Measurements from ENCODE around the gene RBMY1A1. TPM values are rescaled to one million over a fixed set of nuclear protein-coding genes. Genes with fewer than 3 reads are reported as not detected.
"Not testable (repeated sequence)": the region's sequence is repeated elsewhere in the genome, so short reads cannot be mapped to it uniquely, and the experiment has no call there.

RBMY1A1 gene
- total and polyA plus RNA-seq, 10 of the 15 experiments (the other 5 are each of a cell fraction or from before 2014, with no cell fraction given) = not detected

- no CpG with 5 or more reads among the region's 6 CpGs for WGBS (ENCODE audit: insufficient coverage, insufficient replicate concordance, low lambda C conversion rate, missing lambda C conversion rate)
- ChIA-PET SMC1A (ENCODE audit: uncharacterized antibody, unreplicated experiment) (no interaction called here), RAD21 (ENCODE audit: unreplicated experiment) (no interaction called here), POLR2A (no interaction called here), CTCF (no interaction called here)
- intact Hi-C loops (cut with micrococcal nuclease; ENCODE audit: unreplicated experiment) (no loop called here), in situ Hi-C loops (cut with MboI) (no loop called here)
- no peaks in the 10 kb centered on the region for H3K4me1 ChIP-seq (ENCODE audit: control insufficient read depth, insufficient read depth, low read length)
- DNase-seq (ENCODE audit: low read depth, low spot score) = no peak
- FAIRE-seq = no peak
- no peak overlapping the region for H3K27ac ChIP-seq (ENCODE audit: control insufficient read depth, insufficient read depth)
- BruUV-seq (replicated peaks) = no TSS peak
- ATAC-seq = no peak
- no peaks in the 10 kb centered on the region for H3K79me2 ChIP-seq (ENCODE audit: control insufficient read depth, insufficient read depth, low read length)
- H4K20me1 ChIP-seq (ENCODE audit: control insufficient read depth, insufficient read depth) = no peaks in the 10 kb centered on the region
- TF ChIP-seq GATAD2B (conservative IDR thresholded peaks at IDR 0.05; ENCODE audit: low read depth) (no peak), YBX1 (IDR thresholded peaks at IDR 0.05) (no peak), NRF1 (conservative IDR thresholded peaks at IDR 0.05; ENCODE audit: low read depth, low read length) (no peak), ZBTB4 (CRISPR knock-in tag; IDR thresholded peaks at IDR 0.05) (no peak), JUNB (IDR thresholded peaks at IDR 0.05) (no peak), CHD4 (IDR thresholded peaks at IDR 0.05) (no peak), SREBF1 (IDR thresholded peaks at IDR 0.05; ENCODE audit: low read length) (no peak), NR2F1 (conservative IDR thresholded peaks at IDR 0.05) (no peak)
- TF ChIP-seq, protein P1, sequence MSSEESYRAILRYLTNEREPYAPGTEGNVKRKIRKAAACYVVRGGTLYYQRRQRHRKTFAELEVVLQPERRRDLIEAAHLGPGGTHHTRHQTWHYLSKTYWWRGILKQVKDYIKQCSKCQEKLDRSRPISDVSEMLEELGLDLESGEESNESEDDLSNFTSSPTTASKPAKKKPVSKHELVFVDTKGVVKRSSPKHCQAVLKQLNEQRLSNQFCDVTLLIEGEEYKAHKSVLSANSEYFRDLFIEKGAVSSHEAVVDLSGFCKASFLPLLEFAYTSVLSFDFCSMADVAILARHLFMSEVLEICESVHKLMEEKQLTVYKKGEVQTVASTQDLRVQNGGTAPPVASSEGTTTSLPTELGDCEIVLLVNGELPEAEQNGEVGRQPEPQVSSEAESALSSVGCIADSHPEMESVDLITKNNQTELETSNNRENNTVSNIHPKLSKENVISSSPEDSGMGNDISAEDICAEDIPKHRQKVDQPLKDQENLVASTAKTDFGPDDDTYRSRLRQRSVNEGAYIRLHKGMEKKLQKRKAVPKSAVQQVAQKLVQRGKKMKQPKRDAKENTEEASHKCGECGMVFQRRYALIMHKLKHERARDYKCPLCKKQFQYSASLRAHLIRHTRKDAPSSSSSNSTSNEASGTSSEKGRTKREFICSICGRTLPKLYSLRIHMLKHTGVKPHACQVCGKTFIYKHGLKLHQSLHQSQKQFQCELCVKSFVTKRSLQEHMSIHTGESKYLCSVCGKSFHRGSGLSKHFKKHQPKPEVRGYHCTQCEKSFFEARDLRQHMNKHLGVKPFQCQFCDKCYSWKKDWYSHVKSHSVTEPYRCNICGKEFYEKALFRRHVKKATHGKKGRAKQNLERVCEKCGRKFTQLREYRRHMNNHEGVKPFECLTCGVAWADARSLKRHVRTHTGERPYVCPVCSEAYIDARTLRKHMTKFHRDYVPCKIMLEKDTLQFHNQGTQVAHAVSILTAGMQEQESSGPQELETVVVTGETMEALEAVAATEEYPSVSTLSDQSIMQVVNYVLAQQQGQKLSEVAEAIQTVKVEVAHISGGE (CRISPR knock-in tag; IDR thresholded peaks at IDR 0.05) = no peak
- TF ChIP-seq, protein P2, sequence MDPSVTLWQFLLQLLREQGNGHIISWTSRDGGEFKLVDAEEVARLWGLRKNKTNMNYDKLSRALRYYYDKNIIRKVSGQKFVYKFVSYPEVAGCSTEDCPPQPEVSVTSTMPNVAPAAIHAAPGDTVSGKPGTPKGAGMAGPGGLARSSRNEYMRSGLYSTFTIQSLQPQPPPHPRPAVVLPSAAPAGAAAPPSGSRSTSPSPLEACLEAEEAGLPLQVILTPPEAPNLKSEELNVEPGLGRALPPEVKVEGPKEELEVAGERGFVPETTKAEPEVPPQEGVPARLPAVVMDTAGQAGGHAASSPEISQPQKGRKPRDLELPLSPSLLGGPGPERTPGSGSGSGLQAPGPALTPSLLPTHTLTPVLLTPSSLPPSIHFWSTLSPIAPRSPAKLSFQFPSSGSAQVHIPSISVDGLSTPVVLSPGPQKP (IDR thresholded peaks at IDR 0.05; ENCODE audit: low read depth, low read length) = no peak
- no peaks in the 10 kb centered on the region for H3K27me3 ChIP-seq (replicated peaks in 1 of 2; ENCODE audit: control insufficient read depth in 2 of 2, insufficient read depth in 2 of 2, low read length in 1 of 2)
- H3K36me3 ChIP-seq (ENCODE audit: control insufficient read depth in 2 of 2, insufficient read depth in 2 of 2, low read length in 1 of 2) = no peaks in the 10 kb centered on the region
- H3K4me2 ChIP-seq (ENCODE audit: control insufficient read depth, insufficient read depth) = no peak overlapping the region
- H3K9me3 ChIP-seq (replicated peaks; ENCODE audit: control insufficient read depth, insufficient read depth, low read length) = no peaks in the 10 kb centered on the region
- H3K4me3 ChIP-seq = no peak overlapping the region
- no peak overlapping the region for H2AFZ ChIP-seq (ENCODE audit: control insufficient read depth, low read depth, low read length)
- H3K9ac ChIP-seq (ENCODE audit: control insufficient read depth, insufficient read depth, low read length) = no peak overlapping the region
These were observed 50.8 kb downstream of the RBMY1A1 start for GRCh38 chrY:21585449-21585848.

DNA sequence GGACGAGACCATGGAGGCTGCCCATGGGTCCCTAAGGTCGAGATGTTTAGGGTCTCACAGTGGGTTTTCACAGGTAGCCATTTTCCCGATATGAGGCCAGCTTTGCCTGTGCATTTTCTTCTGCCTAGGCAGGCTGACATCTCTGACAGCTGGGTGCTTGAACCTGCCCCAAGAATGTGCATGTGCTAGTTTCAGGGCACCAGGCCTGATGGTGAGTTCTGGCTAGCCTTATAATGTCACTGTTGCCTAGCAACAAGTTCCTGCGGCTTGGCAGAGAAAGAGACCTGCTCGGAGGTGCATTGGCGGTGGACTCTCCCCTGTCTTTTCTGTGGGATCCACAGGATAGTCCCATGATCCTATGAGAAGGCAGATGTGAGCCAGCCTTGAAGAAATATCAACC lies 51.8 kb downstream of the RBMY1A1 start:
- CTCF ChIA-PET; H3K27ac ChIP-seq (ENCODE audit: control insufficient read depth, insufficient read depth); H3K36me3 ChIP-seq (ENCODE audit: control insufficient read depth in 2 of 2, insufficient read depth in 2 of 2, low read length in 1 of 2); POLR2A ChIA-PET; in situ Hi-C loops (cut with MboI); H3K79me2 ChIP-seq (ENCODE audit: control insufficient read depth, insufficient read depth, low read length); H3K27me3 ChIP-seq (replicated peaks in 1 of 2; ENCODE audit: control insufficient read depth in 2 of 2, insufficient read depth in 2 of 2, low read length in 1 of 2); FAIRE-seq; H2AFZ ChIP-seq (ENCODE audit: control insufficient read depth, low read depth, low read length); BruUV-seq (replicated peaks); SMC1A ChIA-PET (ENCODE audit: uncharacterized antibody, unreplicated experiment); ATAC-seq; H3K9ac ChIP-seq (ENCODE audit: control insufficient read depth, insufficient read depth, low read length); DNase-seq (ENCODE audit: low read depth, low spot score); H4K20me1 ChIP-seq (ENCODE audit: control insufficient read depth, insufficient read depth); intact Hi-C loops (cut with micrococcal nuclease; ENCODE audit: unreplicated experiment); H3K4me2 ChIP-seq (ENCODE audit: control insufficient read depth, insufficient read depth); H3K9me3 ChIP-seq (replicated peaks; ENCODE audit: control insufficient read depth, insufficient read depth, low read length); H3K4me1 ChIP-seq (ENCODE audit: control insufficient read depth, insufficient read depth, low read length); RAD21 ChIA-PET (ENCODE audit: unreplicated experiment); H3K4me3 ChIP-seq: not testable (repeated sequence)
- no CpG with 5 or more reads among the region's 6 CpGs for WGBS (ENCODE audit: insufficient coverage, insufficient replicate concordance, low lambda C conversion rate, missing lambda C conversion rate)

All from GM12878 (cell line).